ENCODE data around the gene EFCAB7.

The EFCAB7 gene, protein sequence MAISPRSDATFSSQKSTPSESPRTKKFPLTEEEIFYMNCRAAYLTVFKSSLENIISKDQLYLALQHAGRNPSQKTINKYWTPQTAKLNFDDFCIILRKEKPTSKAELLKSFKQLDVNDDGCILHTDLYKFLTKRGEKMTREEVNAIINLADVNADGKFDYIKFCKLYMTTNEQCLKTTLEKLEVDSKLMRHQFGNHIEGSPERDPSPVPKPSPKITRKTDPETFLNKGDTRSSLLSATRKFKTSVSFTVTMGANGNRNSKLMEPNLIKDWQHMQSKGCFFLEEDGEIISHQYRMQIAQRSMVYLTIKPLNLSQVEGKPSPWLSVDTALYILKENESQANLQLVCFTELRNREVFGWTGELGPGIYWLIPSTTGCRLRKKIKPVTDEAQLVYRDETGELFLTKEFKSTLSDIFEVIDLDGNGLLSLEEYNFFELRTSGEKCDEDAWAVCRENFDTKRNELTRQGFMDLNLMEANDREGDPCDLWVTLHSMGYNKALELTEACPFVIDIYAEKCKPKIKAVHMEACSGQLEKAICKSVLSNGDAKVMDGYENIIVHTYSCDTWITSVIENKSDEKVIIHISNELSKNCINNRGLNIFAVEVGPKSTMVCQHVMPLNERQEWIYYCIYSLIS

DNA sequence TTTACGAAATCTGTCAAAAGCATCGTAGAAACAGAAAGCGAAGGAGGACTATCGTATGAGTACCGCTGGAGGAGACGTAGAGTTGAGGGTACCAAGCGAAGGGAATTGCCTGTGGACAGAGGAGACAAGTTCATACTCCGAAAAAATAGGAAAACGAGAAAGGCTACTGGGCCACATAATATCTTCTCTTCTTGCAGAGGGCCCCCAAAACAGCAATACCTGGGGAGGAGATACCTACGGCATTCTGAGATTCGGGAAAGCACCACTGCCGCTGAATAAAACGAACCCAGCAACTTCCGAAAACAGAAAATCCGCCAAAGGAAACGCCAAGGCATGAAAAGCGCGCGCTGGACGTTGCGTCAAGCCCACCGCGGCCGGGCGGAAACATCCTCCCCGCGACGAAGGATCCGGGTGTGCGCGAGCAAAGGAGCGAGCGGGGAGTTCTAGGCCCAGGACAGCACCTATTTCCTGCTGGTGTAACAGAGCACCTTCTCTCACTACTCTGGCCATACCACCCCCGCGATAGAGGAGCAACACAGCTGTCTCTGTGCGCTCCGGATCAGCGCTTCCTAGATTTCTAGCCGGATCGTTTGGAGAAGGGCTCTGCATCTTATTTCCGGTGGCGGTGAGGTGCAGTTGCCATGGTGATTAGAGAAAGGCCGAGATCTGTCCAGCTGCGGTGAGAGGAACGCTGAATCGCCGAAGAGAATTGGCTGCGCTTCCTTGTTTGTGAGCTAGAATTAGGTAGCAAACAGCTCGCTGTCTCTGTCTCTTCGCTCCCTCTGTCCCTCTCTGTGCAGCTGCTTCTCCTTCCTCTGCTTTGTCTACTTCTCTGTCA, at the start of gene EFCAB7, which contains the start of gene ITGB3BP:
EFCAB7 (plus strand) TSS at position 635 of the 838 bp plus-strand sequence. CDS start 2,048 bp downstream, outside the sequence.
ITGB3BP (minus strand) TSS at position 335 of the 838 bp plus-strand sequence; CDS start at position 243, 92 bp downstream.
- peak; percentile 94 to 97 for DNase-seq

DNA sequence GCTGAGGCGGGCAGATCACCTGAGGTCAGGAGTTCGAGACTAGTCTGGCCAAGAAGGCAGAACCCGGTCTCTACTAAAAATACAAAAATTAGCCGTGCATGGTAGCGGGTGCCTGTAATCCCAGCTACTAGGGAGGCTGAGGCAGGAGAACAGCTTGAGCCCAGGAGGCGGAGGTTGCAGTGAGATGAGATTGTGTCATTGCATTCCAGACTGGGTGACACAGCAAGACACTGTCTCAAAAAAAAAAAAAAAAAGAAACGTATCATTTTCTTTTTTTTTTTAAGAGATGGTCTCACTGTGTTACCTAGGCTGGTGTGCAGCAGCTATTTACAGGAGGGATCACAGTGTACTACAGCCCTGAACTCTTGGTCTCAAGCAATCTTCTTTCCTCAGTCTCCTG, 47.6 kb upstream of the EFCAB7 start:
- no peak for DNase-seq

DNA sequence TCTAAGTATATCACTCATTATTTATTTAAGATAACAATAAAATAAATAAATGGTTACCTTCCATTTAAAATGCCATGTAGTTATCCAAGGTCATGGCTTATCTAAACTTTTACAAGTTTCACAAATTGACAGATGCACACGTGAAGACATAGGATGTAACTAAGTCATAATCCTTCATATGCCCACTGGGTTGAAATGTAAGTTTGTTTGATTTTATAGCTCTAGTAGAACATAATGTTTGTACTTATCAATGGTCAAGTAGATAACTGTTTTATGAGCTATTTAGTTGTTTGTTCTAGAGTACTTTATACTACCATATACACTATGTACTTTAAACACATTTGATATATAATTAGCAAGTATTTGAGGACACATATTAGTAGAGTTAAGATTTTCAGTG, 43.3 kb upstream of the EFCAB7 start:
- no peak for DNase-seq

DNA sequence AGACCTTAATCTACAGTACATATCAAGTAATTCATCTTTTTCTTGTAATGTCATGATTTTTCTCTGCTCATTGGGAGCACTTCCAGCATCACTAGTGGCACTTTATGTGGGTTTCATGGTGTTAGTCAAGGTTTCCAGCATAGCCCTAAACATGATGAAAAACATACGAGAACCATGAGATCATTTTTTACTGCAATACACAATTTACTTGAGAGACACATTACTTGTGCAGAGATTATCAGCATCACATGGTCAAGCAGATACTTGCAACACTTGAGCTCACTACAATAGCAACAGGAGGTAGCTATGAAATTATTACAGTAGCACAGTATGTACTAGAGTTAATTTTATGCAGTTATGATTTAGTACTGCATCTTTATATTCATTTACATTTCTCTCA, 36.7 kb upstream of the EFCAB7 start:
- no peak for DNase-seq

DNA sequence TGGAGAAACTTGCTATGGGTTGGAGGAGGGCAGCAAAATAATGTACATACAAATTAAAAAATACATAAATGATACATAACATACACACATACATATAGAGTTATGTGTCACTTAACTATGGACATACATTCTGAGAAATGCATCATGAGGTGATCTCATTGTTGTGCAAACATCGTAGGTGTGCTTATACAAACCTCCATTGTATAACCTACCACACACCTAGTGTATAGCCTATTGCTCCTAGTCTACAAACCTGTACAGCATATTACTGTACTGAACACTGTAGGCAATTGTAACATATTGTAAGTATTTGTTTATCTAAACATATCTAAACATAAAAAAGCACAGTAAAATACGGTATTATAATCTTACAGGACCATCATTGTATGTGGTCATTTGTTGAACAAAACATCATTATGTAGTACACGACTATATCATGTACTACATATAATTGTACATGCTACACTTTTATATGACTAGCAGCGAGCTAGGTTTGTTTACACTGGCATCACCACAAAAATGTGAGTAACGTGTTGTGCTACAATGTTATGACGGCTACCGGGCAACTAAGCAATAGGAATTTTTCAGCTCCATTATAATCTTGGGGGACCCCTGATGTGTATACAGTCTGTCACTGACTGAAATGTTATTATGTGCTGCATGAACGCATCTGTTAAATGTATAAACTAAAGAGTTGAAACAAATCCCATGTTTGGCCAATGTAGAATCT, 35.8 kb upstream of the EFCAB7 start:
- no peak for DNase-seq

DNA sequence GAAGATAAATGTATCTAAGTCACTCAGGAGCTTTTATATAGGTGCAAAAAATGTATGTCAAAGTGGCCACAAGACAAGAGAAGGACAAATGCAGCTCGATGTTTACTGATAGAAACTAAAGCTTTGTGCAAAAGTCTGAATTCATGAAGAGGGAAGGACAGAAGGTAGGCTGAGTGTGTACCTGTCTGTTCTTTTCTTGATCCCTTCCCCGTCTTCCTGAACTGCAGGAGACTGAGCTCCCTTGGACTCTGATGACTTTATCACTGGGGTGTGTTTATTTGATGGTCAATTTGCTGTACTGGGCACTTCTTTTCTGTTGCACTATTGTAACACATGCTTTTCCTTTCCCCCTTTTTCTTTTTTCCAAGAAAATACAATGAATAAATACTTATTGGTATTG, 25.7 kb upstream of the EFCAB7 start:
- no peak for DNase-seq

DNA sequence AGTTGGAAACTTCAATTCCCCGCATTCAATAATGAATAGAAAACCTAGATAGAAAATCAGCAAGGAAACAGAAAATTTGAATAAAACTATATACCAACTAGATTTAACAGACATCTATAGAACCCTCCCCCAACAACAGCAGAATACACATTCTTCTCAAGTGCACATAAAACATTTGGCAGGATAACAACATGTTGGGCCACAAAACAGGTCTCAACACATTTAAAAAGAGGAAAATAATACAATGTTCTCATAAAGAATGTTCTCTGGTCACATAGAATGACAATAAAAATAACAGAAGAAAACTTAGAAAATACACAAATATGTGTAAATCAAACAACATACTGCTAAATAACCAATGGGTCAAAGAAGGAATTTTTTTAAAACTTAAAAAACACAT, 25.2 kb upstream of the EFCAB7 start:
- DNase-seq = no peak

DNA sequence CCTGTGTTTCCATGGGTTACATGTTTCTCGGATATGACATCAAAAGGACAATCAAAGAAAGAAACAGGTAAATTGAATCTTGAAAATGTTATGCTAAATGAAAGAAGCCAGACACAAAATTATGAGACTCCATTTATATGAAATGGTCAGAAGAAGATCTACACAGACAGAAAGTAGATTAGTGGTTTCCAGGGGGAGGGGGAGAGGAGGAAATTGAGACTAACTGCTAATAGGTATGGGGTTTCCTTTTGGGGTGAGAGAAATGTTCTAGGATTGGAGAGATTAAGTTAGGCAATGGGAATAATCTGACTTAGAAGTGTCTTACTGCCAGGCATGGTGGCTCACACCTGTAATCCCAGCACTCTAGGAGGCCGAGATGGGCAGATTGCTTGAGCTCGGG, 22.1 kb upstream of the EFCAB7 start:
- DNase-seq = no peak

DNA sequence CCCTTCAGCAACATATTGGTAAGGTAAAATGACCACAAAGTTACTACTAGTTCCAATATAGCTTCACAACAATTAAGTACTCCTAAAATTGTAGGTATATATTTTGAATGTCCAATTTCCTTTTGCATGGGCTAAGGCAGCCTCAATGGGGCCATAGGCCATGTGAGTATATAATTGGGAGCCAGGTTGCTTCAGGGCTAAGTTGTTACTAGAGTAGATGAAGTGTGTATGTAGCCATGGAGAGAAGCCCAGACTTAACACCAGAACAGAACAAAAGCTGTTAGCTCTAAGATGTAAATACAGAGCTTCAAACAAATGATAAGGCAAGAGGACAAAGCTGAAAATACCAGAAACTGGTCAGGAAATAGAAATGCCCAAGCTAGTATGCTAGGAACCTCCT, 16.5 kb upstream of the EFCAB7 start:
- DNase-seq = no peak

DNA sequence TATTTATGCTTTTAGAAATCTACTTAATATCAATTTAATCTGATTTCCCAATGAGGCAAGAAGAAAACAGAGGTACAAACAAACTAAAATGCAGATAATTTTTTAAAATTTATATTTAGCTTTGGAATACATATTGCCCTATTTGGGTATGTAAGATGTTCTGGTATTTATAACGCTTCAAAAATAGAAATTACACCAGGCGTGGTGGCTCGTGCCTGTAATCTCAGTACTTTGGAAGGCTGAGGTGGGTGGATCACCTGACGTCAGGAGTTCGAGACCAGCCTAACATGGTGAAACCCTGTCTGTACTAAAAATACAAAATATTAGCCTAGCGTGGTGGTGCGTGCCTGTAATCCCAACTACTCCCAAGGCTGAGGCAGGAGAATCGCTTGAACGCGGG, 13.6 kb upstream of the EFCAB7 start:
- DNase-seq = no peak

DNA sequence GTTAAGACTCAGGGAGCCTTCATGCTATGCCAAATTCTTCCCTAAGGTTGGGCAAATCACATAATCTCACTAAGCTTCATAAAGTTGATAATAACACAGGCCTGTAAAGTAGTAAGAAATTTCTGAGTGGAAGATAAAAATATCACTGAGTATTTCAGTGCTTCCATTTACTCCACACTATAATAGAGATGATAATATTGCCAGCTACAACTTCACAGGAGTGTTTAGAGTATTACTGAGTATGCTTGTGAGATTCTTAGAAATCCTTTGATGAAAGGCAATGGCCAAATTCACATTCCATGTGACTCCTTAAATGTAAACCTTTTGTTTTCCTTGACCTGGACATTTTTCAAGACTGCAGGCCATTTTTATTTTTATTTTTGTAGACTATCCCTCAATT, 10.7 kb upstream of the EFCAB7 start:
- DNase-seq = no peak

DNA sequence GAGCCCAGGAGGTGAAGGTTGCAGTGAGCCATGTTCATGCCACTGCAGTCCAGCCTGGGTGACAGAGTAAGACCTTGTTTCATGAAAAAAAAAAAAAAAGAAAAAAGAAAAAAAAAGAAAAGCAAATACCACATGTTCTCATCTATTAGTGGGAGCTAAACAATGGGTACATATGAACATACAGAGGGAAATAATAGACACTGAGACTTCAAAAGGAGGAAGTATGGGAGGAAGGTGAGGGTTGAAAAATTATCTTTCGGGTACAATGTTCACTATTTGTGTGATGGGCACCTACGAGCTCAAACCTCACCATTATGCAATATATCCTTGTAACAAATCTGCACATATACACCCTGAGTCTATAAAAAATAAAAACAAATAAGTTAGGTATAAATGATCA, 6.7 kb upstream of the EFCAB7 start:
- no peak for DNase-seq

DNA sequence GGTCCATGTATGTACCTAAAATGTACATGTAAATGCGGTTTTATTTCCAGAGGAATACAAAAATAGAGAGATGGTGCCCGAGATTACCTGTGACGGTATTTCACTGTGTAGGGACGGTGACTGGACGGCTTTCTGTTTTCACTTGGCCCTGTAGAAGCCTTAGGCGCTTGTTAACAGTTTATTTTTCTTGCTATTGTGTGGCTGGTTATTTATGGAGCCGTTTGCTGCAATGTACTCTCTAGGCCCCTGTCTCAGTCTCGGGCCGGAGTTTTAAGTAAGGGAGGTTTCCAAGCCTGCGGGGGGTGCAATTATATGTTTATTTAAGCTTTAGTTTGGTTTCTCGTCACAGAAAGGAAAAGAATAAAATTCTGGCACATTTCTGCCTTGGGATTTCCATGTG, 413 bp downstream of the EFCAB7 start:
- peak in 1 of 2 experiments; percentile 43 for DNase-seq

DNA sequence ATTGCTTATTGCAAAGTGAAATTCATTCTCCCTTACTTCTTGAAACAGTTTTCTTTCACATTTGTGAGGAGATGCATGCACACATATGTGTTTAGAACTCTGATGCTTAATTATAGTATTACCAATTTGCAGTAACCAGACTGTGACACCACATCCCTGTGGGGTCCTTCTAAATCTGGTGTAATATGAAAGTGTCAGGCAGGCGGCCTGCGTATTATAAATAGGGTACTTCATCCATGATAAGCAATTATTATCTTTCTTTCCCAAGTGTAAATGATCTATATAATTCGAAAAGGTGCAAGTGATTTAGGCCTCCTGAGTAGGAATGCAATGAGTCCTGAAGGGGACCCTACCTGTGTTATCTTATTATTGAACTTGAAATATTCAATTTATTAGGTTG, 876 bp downstream of the EFCAB7 start:
- DNase-seq = no peak

DNA sequence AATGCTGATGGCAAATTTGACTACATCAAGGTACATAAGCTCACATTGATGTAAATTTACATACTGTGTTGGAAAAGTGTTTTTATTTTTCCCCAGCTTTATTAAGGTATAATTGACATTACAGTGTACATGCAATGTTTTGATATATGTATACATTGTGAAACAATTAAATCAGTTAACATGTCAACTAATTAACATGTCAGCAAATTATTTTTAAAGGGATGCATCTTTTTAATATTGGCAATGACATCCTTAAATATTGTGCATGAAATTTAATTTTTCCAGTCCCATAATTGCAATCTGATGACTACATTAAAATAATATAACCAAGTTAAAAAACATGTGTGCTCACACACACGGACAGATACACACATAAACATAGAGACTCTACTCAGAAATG, 9.4 kb downstream of the EFCAB7 start:
- DNase-seq = no peak

DNA sequence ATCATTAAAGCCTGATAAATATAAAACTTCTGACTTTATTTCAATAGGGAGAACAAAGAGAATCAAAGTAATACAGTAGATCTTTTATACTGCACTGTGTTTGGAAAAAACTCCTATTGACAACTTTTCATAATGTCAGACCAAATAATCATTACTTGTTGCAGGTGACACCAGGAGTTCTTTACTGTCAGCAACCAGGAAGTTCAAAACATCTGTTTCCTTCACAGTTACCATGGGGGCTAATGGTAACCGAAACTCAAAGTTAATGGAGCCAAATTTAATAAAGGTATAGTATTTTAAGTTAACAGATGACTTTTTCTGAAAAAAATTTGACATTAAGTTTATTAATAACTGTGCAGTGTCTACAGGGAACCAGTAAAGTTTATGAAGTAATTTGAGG, 10.6 kb downstream of the EFCAB7 start:
- no peak for DNase-seq

DNA sequence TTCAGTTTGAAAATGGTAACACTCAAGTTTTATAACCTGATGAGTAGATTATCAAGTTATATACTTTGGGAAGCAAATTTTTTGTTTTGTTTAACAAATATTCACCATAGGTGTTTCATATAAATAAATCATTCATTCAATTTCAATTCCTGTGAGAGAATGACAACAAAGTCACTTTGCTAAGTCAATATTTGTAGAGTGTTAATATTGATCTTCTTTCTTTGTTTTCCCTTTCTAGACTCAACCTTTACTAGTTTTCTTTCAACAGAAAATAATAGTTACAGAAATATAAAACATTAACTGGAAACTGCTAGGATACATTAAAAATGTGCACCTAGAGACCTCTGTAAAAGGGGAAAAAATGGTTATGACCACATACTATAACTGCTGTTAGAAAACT, 11.1 kb downstream of the EFCAB7 start:
- no peak for DNase-seq

DNA sequence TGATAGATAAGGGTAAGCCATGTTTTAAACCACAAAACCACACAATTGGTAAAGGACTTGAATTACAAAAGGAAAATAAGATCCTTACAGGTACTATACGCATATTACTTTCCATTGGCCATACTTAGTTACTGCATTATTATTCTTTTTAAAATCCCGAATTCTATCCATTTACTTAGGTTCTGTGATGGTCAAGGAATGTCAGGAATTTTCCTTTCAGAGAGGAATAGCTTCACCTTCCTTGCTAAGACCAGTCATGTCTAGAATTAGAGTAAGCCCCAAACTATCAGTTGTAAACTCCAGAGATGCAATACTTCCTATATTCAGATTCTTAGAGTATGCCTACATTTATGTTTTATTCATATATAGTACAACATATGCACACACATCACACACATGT, 13.7 kb downstream of the EFCAB7 start:
- DNase-seq = no peak

DNA sequence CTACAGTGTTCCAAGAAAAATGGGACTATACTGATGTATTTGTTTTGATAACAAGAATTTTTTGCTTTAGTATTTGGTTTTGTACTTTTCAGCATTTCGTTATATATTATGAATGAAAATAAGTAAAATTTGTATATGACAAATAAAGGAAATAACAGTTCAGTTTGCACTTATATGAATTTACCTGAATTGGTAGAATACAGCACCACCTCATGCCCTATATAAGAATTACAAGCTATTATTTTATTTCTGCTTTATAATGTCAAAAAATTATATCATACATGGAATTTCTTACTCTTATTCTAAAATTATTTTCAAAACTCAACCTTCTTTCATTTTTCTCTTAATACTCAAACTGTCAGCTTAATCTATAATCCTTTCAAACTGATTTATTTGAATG, 14.6 kb downstream of the EFCAB7 start:
- no peak for DNase-seq

DNA sequence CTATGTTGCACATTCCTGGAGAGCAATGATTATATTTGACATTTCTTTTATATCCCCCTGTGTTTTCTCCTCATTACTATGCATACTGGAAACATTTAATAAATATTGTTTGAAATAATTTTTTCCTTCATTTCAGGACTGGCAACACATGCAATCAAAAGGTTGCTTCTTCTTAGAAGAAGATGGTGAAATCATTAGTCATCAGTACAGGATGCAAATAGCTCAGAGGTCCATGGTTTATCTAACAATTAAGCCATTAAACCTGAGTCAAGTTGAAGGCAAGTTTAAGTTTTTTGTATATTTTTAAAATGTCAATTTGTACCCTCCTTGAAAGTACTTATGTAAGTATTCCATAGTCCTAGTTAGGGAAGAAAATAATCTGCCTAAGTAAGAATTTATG, 22.5 kb downstream of the EFCAB7 start:
- no peak for DNase-seq

DNA sequence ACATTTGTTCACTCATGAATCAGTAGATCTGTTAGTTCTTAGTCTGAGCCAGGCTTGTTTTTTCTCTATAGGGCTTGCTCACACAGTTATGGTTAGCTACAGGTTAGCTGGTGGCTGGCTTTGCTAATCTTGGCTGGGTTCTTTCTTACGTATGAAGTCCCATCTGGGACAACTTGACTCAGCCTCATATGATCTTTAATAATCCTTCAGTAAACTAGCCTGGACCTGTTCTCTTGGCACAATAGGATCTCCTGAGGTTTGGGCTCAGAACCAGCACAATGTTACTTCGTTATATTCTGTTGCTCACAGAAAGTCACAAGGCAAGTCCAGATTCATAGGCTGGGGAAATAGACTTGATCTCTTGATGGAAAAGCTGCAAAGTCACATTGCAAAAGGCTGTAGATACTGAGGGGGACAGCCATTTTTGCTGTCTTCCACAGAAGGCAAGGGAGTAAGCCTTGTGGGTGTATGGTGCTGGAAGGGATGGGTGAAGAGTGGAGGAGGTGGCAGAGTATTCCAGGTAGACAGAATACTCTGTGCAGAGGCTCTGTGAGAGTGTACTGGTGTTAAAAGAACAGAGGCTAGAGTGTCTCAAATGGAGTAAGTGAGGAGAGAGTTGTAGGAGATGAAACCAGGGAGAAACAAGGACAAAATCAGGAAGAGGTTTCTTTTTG, 24.4 kb downstream of the EFCAB7 start:
- no peak for DNase-seq

DNA sequence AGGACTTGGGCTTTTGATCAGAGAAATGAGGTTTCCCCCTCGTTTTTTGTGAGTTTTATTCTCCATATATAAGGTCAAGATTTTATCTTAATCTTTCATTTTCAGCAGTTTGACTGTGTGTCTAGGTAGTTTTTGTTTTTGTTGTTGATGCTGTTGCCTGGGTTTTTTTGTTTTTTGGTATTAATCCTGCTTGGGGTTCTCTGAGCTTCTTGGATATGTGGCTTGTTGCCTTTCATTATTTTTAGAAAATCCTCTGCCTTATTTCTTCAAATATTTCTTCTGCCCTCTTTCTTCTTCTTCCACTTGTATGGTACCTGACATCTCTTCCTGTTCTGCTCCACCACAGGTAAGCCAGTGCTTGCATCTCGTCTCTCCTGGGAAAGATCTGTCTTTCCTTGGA, 25.0 kb downstream of the EFCAB7 start:
- DNase-seq = no peak

All from NCI-H524 (cell line).